D721Med (cell line): ENCODE data around the gene SRP14.
"Not testable (repeated sequence)": the region's sequence is repeated elsewhere in the genome, so short reads cannot be mapped to it uniquely, and the experiment has no call there.

Experiments used
- DNase-seq: peaks from one replicate; pipeline ENCODE4 v3.0.0; 2011; ENCODE audit warnings: low spot score; ENCODE audit not compliant: insufficient read length
- FAIRE-seq: peaks from 2 replicates; lab custom pipeline; 2011; peaks lifted over from hg19 to GRCh38; lab: Jason Lieb, UNC
- TF ChIP-seq, protein P1 (sequence below): IDR thresholded peaks from 2 replicates; pipeline ENCODE4 v1.5.1; 2012; ENCODE audit warnings: mild to moderate bottlenecking, control low read depth; ENCODE audit not compliant: insufficient read depth; ENCODE audit errors: missing control alignments

Gene SRP14

GRCh38 chr15:40081691-40082194, 42.8 kb upstream of the SRP14 start:
- TF ChIP-seq, protein P1, sequence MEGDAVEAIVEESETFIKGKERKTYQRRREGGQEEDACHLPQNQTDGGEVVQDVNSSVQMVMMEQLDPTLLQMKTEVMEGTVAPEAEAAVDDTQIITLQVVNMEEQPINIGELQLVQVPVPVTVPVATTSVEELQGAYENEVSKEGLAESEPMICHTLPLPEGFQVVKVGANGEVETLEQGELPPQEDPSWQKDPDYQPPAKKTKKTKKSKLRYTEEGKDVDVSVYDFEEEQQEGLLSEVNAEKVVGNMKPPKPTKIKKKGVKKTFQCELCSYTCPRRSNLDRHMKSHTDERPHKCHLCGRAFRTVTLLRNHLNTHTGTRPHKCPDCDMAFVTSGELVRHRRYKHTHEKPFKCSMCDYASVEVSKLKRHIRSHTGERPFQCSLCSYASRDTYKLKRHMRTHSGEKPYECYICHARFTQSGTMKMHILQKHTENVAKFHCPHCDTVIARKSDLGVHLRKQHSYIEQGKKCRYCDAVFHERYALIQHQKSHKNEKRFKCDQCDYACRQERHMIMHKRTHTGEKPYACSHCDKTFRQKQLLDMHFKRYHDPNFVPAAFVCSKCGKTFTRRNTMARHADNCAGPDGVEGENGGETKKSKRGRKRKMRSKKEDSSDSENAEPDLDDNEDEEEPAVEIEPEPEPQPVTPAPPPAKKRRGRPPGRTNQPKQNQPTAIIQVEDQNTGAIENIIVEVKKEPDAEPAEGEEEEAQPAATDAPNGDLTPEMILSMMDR = no peak

DNA sequence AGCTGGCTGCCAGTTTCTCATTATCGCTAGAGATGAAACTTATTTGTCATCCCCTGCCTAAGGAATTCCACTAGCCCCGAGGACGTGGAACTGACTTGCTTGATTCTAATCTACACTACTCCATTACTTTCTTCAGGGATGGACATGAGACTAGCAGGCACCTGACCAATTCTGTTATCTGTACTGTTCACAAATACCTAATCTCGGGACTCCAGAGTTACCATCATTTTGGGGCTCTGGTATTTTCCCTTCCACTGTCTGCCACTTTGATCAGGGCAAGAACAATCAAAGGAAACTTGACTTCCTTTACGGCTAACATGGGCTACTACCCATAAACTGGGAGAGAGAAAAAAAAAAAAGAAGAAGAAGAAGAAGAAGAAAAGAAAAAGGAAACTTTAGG, 41.9 kb upstream of the SRP14 start:
- FAIRE-seq (no peak), DNase-seq (no peak)
- TF ChIP-seq, protein P1 = no peak

More at GRCh38 chr15:40081691-40082194, 42.8 kb upstream of the SRP14 start:
- FAIRE-seq (no peak), DNase-seq (no peak)

GRCh38 chr15:40080104-40080503, 41.1 kb upstream of the SRP14 start:
- TF ChIP-seq, protein P1 = no peak
- FAIRE-seq (no peak), DNase-seq (no peak)

DNA sequence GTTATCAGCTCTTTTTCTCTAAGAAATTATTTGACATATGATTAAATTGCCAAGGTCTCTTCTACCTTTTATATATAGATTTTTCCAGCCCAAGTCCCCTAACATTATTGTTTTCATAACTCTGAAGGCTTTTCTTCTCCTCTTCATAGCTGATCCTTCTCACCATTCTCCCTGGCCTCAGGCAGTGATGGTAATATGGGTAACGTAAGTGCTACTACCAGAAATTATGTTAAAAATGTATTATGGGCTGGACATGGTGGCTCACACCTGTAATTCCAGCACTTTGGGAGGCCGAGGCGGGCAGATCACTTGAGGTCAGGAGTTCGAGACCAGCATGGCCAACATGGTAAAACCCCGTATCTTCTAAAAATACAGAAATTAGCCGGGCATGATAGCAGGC, 40.5 kb upstream of the SRP14 start:
- FAIRE-seq (no peak), DNase-seq (no peak)
- TF ChIP-seq, protein P1 = no peak

- no peak for DNase-seq
- no peak for FAIRE-seq
- TF ChIP-seq, protein P1 = no peak
Observed at GRCh38 chr15:40075298-40076044, 36.5 kb upstream of the SRP14 start.

DNA sequence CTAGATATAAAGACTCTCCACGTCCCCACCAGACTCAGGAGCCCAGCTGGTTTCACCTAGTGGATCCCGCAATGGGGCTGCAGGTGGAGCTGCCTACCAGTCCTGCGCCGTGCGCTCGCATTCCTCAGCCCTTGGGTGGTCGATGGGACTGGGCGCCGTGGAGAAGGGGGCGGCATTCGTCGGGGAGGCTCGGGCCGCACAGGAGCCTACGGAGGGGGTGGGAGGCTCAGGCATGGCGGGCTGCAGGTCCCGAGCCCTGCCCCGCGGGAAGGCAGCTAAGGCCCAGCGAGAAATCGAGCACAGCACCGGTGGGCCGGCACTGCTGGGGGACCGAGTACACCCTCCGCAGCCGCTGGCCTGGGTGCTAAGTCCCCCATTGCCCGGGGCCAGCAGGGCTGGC, 35.7 kb upstream of the SRP14 start:
- FAIRE-seq, DNase-seq: not testable (repeated sequence)

- not testable (repeated sequence) for DNase-seq, FAIRE-seq
Observed at GRCh38 chr15:40073716-40074490, 34.9 kb upstream of the SRP14 start.
